Middle frontal gyrus (tissue), 1 donor: ENCODE results near the gene SKOR2.

Experiments
- DNase-seq: peaks from one replicate; pipeline ENCODE4 v3.0.0-alpha.2; 2015; ENCODE audit warnings: low spot score; ENCODE audit errors: extremely low spot score

SKOR2 gene

GRCh38 chr18:47251289-47252120, at the start of gene SKOR2:
SKOR2 (minus strand) TSS chr18:47251660; CDS start chr18:47249183, 2,477 bp downstream.
- no peak for DNase-seq

- no peak for DNase-seq
Measured at GRCh38 chr18:47296462-47296861, 45.0 kb upstream of the SKOR2 start.

- DNase-seq: no peak
Measured at GRCh38 chr18:47294801-47295200, 43.3 kb upstream of the SKOR2 start.

GRCh38 chr18:47288741-47289140, 37.3 kb upstream of the SKOR2 start:
- no peak for DNase-seq

GRCh38 chr18:47287911-47288585, 36.6 kb upstream of the SKOR2 start:
- DNase-seq: no peak

GRCh38 chr18:47286776-47287410, 35.4 kb upstream of the SKOR2 start:
- DNase-seq: no peak

GRCh38 chr18:47285456-47285855, 34.0 kb upstream of the SKOR2 start:
- no peak for DNase-seq

- no peak for DNase-seq
Measured at GRCh38 chr18:47284721-47285395, 33.4 kb upstream of the SKOR2 start.

- DNase-seq: no peak
Measured at GRCh38 chr18:47283476-47283875, 32.0 kb upstream of the SKOR2 start.

- DNase-seq: no peak
Measured at GRCh38 chr18:47280121-47280520, 28.7 kb upstream of the SKOR2 start.

- no peak for DNase-seq
Measured at GRCh38 chr18:47274961-47275360, 23.5 kb upstream of the SKOR2 start.

GRCh38 chr18:47265197-47265596, 13.7 kb upstream of the SKOR2 start:
- no peak for DNase-seq

GRCh38 chr18:47264308-47264700, 12.8 kb upstream of the SKOR2 start:
- DNase-seq: no peak

- DNase-seq: no peak
Measured at GRCh38 chr18:47263430-47264307, 12.2 kb upstream of the SKOR2 start.

- DNase-seq: no peak
Measured at GRCh38 chr18:47263150-47263429, 11.6 kb upstream of the SKOR2 start.

GRCh38 chr18:47262301-47263149, 11.1 kb upstream of the SKOR2 start:
- no peak for DNase-seq

- no peak for DNase-seq
Measured at GRCh38 chr18:47261902-47262300, 10.4 kb upstream of the SKOR2 start.

GRCh38 chr18:47260924-47261701, 9.7 kb upstream of the SKOR2 start:
- DNase-seq: no peak
